ENCODE results near the gene FAM78B. TPM values are rescaled to one million over a fixed set of nuclear protein-coding genes. Genes with fewer than 3 reads are reported as not detected.

FAM78B gene
- polyA plus RNA-seq, 3 donors, result not detected

DNA sequence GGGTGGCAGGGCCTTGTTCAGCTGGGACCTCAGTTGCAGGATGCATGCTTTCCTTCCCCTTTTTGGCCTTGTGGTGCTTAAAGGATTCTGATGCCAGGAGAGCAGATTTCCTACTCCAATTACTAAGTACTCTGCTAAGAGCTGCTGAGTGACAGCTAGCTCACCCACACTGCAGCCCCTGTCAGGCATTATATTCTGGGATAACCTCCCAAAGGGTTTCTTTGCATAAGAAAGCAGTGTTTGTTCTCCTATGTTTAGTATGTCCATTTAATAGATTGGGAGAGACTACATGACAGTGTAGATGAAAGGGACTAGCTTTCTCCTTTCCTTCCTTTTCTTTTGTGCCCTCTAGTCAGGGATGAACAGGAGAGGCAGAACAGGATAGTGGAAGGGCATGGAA lies 100.7 kb downstream of the FAM78B start:
- Histone ChIP-seq H3K4me3 (replicated peaks in 1 of 3; ENCODE audit: low read depth in 2 of 3, low read length in 3 of 3) (no peak overlapping the region), H3K9ac (ENCODE audit: insufficient read depth, low read length, poor library complexity, severe bottlenecking) (no peak overlapping the region), H3K4me1 (ENCODE audit: control insufficient read depth in 1 of 2, insufficient read depth in 2 of 2, low read length in 2 of 2) (no peaks in the 10 kb centered on the region), H3K4me2 (replicated peaks; ENCODE audit: extremely low read depth, low read length, poor library complexity, severe bottlenecking) (no peak overlapping the region), H2AFZ (ENCODE audit: insufficient read depth, low read depth, low read length, poor library complexity, severe bottlenecking) (no peak overlapping the region), H4K20me1 (ENCODE audit: insufficient read depth, low read length) (no peaks in the 10 kb centered on the region), H3K27ac (ENCODE audit: low read depth in 1 of 2, low read length in 2 of 2) (no peak overlapping the region), H3K79me2 (ENCODE audit: insufficient read depth, low read length) (no peaks in the 10 kb centered on the region), H3K9me3 (replicated peaks in 1 of 2; ENCODE audit: control insufficient read depth in 1 of 2, insufficient read depth in 1 of 2, low read length in 2 of 2) (no peaks in the 10 kb centered on the region), H3K36me3 (replicated peaks in 1 of 2; ENCODE audit: control insufficient read depth in 1 of 2, insufficient read depth in 2 of 2, low read length in 2 of 2) (no peaks in the 10 kb centered on the region), H3K27me3 (ENCODE audit: control insufficient read depth in 2 of 2, insufficient read depth in 2 of 2, low read length in 2 of 2) (no peaks in the 10 kb centered on the region)
- no peaks in the 10 kb centered on the region for H3K36me3 Mint-ChIP-seq
- H3K27ac Mint-ChIP-seq, result no peak overlapping the region
- intact Hi-C loops (cut with micrococcal nuclease), result no loop called here
- no peak for DNase-seq
- H3K4me1 Mint-ChIP-seq, result no peaks in the 10 kb centered on the region
- H3K27me3 Mint-ChIP-seq (ENCODE audit: low read depth in 3 of 3), result peaks cover 0 to 4% (median 0%) of the 10 kb centered on the region in 3 donors
- H3K9me3 Mint-ChIP-seq, result peaks cover 0 to 5% (median 0%) of the 10 kb centered on the region in 7 donors
- TF ChIP-seq, protein P1, sequence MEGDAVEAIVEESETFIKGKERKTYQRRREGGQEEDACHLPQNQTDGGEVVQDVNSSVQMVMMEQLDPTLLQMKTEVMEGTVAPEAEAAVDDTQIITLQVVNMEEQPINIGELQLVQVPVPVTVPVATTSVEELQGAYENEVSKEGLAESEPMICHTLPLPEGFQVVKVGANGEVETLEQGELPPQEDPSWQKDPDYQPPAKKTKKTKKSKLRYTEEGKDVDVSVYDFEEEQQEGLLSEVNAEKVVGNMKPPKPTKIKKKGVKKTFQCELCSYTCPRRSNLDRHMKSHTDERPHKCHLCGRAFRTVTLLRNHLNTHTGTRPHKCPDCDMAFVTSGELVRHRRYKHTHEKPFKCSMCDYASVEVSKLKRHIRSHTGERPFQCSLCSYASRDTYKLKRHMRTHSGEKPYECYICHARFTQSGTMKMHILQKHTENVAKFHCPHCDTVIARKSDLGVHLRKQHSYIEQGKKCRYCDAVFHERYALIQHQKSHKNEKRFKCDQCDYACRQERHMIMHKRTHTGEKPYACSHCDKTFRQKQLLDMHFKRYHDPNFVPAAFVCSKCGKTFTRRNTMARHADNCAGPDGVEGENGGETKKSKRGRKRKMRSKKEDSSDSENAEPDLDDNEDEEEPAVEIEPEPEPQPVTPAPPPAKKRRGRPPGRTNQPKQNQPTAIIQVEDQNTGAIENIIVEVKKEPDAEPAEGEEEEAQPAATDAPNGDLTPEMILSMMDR (IDR thresholded peaks at IDR 0.05), result no peak
- H3K4me3 Mint-ChIP-seq, result no peak overlapping the region

DNA sequence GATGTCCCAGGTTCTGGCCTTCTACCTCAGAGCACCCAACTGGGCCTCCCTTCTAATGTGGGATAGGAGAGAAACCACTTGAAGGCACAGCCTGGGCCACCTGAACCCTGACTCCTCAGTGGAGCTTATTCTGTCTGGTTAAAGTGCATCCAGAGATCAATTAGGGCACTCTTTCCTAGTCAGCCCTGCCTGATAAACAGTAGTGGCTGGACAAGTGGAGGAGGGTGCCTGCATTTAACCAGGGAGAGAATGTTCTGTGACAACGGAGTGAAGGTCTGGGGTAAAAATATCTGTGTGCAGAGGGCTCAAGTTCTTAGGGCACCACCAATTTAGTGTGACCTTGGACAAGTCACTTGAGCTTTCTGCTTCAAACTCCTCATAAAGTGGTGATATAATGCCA lies 101.8 kb downstream of the FAM78B start:
- Histone ChIP-seq H3K36me3 (replicated peaks in 1 of 2; ENCODE audit: control insufficient read depth in 1 of 2, insufficient read depth in 2 of 2, low read length in 2 of 2) (no peaks in the 10 kb centered on the region), H3K79me2 (ENCODE audit: insufficient read depth, low read length) (no peaks in the 10 kb centered on the region), H4K20me1 (ENCODE audit: insufficient read depth, low read length) (no peaks in the 10 kb centered on the region), H2AFZ (ENCODE audit: insufficient read depth, low read depth, low read length, poor library complexity, severe bottlenecking) (no peak overlapping the region), H3K4me3 (replicated peaks in 1 of 3; ENCODE audit: low read depth in 2 of 3, low read length in 3 of 3) (no peak overlapping the region), H3K27ac (ENCODE audit: low read depth in 1 of 2, low read length in 2 of 2) (no peak overlapping the region), H3K27me3 (ENCODE audit: control insufficient read depth in 2 of 2, insufficient read depth in 2 of 2, low read length in 2 of 2) (no peaks in the 10 kb centered on the region), H3K4me1 (ENCODE audit: control insufficient read depth in 1 of 2, insufficient read depth in 2 of 2, low read length in 2 of 2) (no peaks in the 10 kb centered on the region), H3K4me2 (replicated peaks; ENCODE audit: extremely low read depth, low read length, poor library complexity, severe bottlenecking) (no peak overlapping the region), H3K9ac (ENCODE audit: insufficient read depth, low read length, poor library complexity, severe bottlenecking) (no peak overlapping the region), H3K9me3 (replicated peaks in 1 of 2; ENCODE audit: control insufficient read depth in 1 of 2, insufficient read depth in 1 of 2, low read length in 2 of 2) (no peaks in the 10 kb centered on the region)
- Mint-ChIP-seq H3K9me3 (peaks cover 0 to 5% (median 1%) of the 10 kb centered on the region in 7 donors), H3K27me3 (ENCODE audit: low read depth in 3 of 3) (peaks cover 0 to 4% (median 0%) of the 10 kb centered on the region in 3 donors), H3K36me3 (no peaks in the 10 kb centered on the region), H3K4me3 (no peak overlapping the region), H3K27ac (no peak overlapping the region), H3K4me1 (no peaks in the 10 kb centered on the region)
- no CpG with 5 or more reads among the region's 1 CpG for WGBS (ENCODE audit: insufficient coverage)
- TF ChIP-seq, protein P1 (IDR thresholded peaks at IDR 0.05), result no peak
- DNase-seq, result no peak
- intact Hi-C loops (cut with micrococcal nuclease), result no loop called here
